Astrocyte (in vitro differentiated cells and primary cell): ENCODE data around the gene CIB2. TPM values are rescaled to one million over a fixed set of nuclear protein-coding genes. Genes with fewer than 3 reads are reported as not detected.

ENCODE experiments used
- DNase-seq: peaks from one replicate; pipeline ENCODE4 v3.0.0-alpha.2; 2010; ENCODE audit warnings: low read depth
- FAIRE-seq: peaks from 2 replicates; lab custom pipeline; 2011; peaks lifted over from hg19 to GRCh38; lab: Jason Lieb, UNC
- H2AFZ ChIP-seq: 2 replicates; pipeline ENCODE4 v1.6.0; 2012; ENCODE audit warnings: low read depth, low read length, inconsistent platforms
- H3K27ac ChIP-seq: 2 replicates; pipeline ENCODE4 v1.5.1; 2011; ENCODE audit warnings: low read depth, low read length, inconsistent platforms
- H3K27me3 ChIP-seq: 2 replicates; pipeline ENCODE4 v1.6.0; 2011; ENCODE audit warnings: low read length, inconsistent platforms; ENCODE audit not compliant: insufficient read depth
- H3K36me3 ChIP-seq: 2 replicates; pipeline ENCODE4 v1.5.1; 2011; ENCODE audit warnings: low read length, inconsistent platforms; ENCODE audit not compliant: insufficient read depth
- H3K4me1 ChIP-seq: 2 replicates; pipeline ENCODE4 v1.5.1; 2011; ENCODE audit warnings: low read length, inconsistent platforms; ENCODE audit not compliant: insufficient read depth
- H3K4me2 ChIP-seq: 2 replicates; pipeline ENCODE4 v1.6.0; 2012; ENCODE audit warnings: low read length, inconsistent platforms
- H3K4me3 ChIP-seq: 2 replicates; pipeline ENCODE4 v1.5.1; 2011; ENCODE audit warnings: low read depth, mild to moderate bottlenecking, low read length, inconsistent platforms; ENCODE audit not compliant: insufficient read depth
- H3K79me2 ChIP-seq: 2 replicates; pipeline ENCODE4 v1.6.0; 2012; ENCODE audit warnings: mild to moderate bottlenecking, low read length, inconsistent platforms; ENCODE audit not compliant: insufficient read depth
- H3K9ac ChIP-seq: 2 replicates; pipeline ENCODE4 v1.6.0; 2012; ENCODE audit warnings: mild to moderate bottlenecking, low read length, inconsistent platforms
- H3K9me3 ChIP-seq: 2 replicates; pipeline ENCODE4 v1.5.1; 2012; ENCODE audit warnings: low read depth, mild to moderate bottlenecking, low read length, inconsistent platforms; ENCODE audit not compliant: insufficient read depth
- H4K20me1 ChIP-seq: 2 replicates; pipeline ENCODE4 v1.6.0; 2012; ENCODE audit warnings: low read length, inconsistent platforms; ENCODE audit not compliant: insufficient read depth
- H3K27ac Mint-ChIP-seq: one replicate; pipeline ENCODE4 v1.8.0; 2021; ENCODE audit warnings: mild to moderate bottlenecking, mixed read lengths; ENCODE audit not compliant: unreplicated experiment
- H3K27me3 Mint-ChIP-seq: one replicate; pipeline ENCODE4 v1.8.0; 2021; ENCODE audit warnings: low read depth, mixed read lengths; ENCODE audit not compliant: unreplicated experiment
- H3K36me3 Mint-ChIP-seq: one replicate; pipeline ENCODE4 v1.8.0; 2021; ENCODE audit warnings: low read depth, mixed read lengths; ENCODE audit not compliant: unreplicated experiment
- H3K4me1 Mint-ChIP-seq: one replicate; pipeline ENCODE4 v1.8.0; 2021; ENCODE audit warnings: low read depth, mixed read lengths; ENCODE audit not compliant: unreplicated experiment
- H3K4me3 Mint-ChIP-seq: one replicate; pipeline ENCODE4 v1.8.0; 2021; ENCODE audit warnings: mild to moderate bottlenecking, moderate library complexity, mixed read lengths; ENCODE audit not compliant: unreplicated experiment
- H3K9me3 Mint-ChIP-seq: one replicate; pipeline ENCODE4 v1.8.0; 2021; ENCODE audit warnings: mild to moderate bottlenecking, mixed read lengths; ENCODE audit not compliant: unreplicated experiment
- EZH2 ChIP-seq: IDR thresholded peaks from 2 replicates; pipeline ENCODE4 v1.6.1; 2012; ENCODE audit warnings: mild to moderate bottlenecking, low read length, inconsistent platforms; ENCODE audit not compliant: insufficient read depth
- total RNA-seq: library from RNA; stranded (reverse); gene quantifications from 2 replicates; pipeline ENCODE4 v1.2.1, GENCODE V29; 2021
- TF ChIP-seq, protein P1 (sequence below): IDR thresholded peaks from 2 replicates; pipeline ENCODE4 v1.5.1; 2011; ENCODE audit warnings: low read depth, mild to moderate bottlenecking, inconsistent platforms, low read length, moderate library complexity; ENCODE audit not compliant: insufficient read depth

Gene CIB2
- total RNA-seq, 1 donor from 2014 or later, result 7.4 TPM

DNA sequence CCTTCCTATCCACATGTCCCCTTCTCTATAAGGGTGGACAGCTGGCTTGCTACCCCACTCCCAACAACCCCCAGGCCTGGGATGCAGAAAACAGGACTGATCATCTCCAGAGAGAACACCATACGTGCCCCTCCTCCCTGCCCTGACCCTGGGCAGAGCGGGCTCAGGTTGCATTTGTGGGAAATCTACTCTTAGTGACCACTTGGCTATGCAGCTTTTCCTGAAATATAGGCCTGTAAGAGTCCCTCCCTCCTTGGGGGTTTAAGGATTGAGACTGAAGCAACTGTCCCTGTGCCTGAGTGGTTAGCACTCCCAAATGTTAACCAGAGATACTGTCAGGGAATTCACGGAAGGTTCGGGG, 27.1 kb downstream of the CIB2 start:
- Histone ChIP-seq H2AFZ (no peak overlapping the region), H3K4me2 (no peak overlapping the region), H3K4me3 (no peak overlapping the region), H3K27me3 (peaks cover 2% of the 10 kb centered on the region), H3K79me2 (no peaks in the 10 kb centered on the region), H3K27ac (no peak overlapping the region), H4K20me1 (no peaks in the 10 kb centered on the region), H3K9me3 (no peaks in the 10 kb centered on the region), H3K9ac (no peak overlapping the region), H3K4me1 (peaks cover 5% of the 10 kb centered on the region), H3K36me3 (no peaks in the 10 kb centered on the region)
- H3K36me3 Mint-ChIP-seq, result peaks cover 6% of the 10 kb centered on the region
- no peak for FAIRE-seq
- peaks cover 32% of the 10 kb centered on the region for H3K27me3 Mint-ChIP-seq
- no peaks in the 10 kb centered on the region for H3K9me3 Mint-ChIP-seq
- no peak overlapping the region for H3K4me3 Mint-ChIP-seq
- DNase-seq, result no peak
- H3K27ac Mint-ChIP-seq, result no peak overlapping the region
- peaks cover 5% of the 10 kb centered on the region for H3K4me1 Mint-ChIP-seq
- TF ChIP-seq, protein P1, sequence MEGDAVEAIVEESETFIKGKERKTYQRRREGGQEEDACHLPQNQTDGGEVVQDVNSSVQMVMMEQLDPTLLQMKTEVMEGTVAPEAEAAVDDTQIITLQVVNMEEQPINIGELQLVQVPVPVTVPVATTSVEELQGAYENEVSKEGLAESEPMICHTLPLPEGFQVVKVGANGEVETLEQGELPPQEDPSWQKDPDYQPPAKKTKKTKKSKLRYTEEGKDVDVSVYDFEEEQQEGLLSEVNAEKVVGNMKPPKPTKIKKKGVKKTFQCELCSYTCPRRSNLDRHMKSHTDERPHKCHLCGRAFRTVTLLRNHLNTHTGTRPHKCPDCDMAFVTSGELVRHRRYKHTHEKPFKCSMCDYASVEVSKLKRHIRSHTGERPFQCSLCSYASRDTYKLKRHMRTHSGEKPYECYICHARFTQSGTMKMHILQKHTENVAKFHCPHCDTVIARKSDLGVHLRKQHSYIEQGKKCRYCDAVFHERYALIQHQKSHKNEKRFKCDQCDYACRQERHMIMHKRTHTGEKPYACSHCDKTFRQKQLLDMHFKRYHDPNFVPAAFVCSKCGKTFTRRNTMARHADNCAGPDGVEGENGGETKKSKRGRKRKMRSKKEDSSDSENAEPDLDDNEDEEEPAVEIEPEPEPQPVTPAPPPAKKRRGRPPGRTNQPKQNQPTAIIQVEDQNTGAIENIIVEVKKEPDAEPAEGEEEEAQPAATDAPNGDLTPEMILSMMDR, result no peak
- no peak for TF ChIP-seq EZH2

DNA sequence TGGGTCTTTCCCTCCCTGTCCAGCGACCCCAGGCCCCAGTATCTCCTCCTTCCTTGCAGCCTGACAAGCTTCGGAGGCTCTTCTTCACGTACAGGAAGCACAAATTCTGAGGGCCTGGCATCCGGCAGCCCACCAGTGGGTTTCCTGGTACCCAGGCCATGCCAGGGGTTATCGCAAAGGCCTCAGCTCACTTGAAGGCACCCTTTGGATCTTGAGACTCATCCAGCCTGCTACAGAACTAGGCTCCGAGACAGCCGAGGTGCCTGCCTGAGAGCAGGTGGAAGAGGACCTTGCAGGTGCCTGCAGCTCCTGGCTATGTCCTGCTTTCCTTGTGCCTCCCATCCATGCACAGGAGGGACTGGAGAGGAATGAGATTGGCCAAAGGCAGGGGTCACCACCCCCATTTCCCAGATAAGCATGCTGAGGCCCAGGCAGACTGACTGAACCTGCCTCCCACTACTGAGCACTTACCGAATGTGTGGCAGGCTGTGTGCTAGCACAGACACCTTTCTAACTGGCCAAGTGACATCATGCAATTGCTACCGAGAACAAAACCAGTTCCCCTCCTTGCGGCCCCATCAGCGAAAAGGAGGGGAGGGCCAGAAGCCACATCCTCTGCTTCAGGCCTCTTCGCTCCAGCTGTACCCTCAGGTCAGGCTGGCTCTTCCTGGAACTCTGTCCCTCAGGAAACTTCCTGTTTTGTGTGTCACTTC, 27.7 kb downstream of the CIB2 start:
- Histone ChIP-seq H3K4me3 (no peak overlapping the region), H3K9ac (no peak overlapping the region), H3K4me1 (peaks cover 5% of the 10 kb centered on the region), H3K27me3 (peaks cover 2% of the 10 kb centered on the region), H4K20me1 (no peaks in the 10 kb centered on the region), H3K27ac (no peak overlapping the region), H3K9me3 (no peaks in the 10 kb centered on the region), H2AFZ (no peak overlapping the region), H3K4me2 (no peak overlapping the region), H3K36me3 (no peaks in the 10 kb centered on the region), H3K79me2 (no peaks in the 10 kb centered on the region)
- H3K4me1 Mint-ChIP-seq, result peaks cover 5% of the 10 kb centered on the region
- peaks cover 28% of the 10 kb centered on the region for H3K27me3 Mint-ChIP-seq
- TF ChIP-seq EZH2, result no peak
- TF ChIP-seq, protein P1, result no peak
- DNase-seq, result no peak
- peaks cover 6% of the 10 kb centered on the region for H3K36me3 Mint-ChIP-seq
- no peak for FAIRE-seq
- no peak overlapping the region for H3K4me3 Mint-ChIP-seq
- no peak overlapping the region for H3K27ac Mint-ChIP-seq
- no peaks in the 10 kb centered on the region for H3K9me3 Mint-ChIP-seq

DNA sequence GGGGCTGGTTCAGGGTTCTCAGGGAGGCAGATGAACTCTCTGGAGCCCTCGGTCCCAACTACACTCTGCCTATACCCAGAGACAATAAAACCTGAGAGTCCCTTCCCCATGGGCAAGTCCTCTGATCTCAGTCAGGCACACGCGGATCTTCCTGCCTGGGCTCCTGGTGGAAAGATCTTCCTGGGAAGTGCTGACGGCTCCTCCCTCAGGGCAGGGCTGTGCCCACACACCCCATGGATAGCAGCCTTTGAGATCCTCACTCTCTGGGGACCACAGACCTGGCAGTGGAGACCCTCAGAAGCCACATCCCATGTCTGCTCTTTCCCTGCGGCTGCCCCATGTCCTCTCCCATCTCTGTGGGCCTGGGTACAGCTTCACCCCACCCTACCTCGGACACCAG, 28.5 kb downstream of the CIB2 start:
- Mint-ChIP-seq H3K36me3 (peaks cover 6% of the 10 kb centered on the region), H3K4me1 (peaks cover 5% of the 10 kb centered on the region), H3K9me3 (no peaks in the 10 kb centered on the region), H3K27me3 (peaks cover 28% of the 10 kb centered on the region), H3K27ac (no peak overlapping the region), H3K4me3 (no peak overlapping the region)
- no peak for DNase-seq
- no peak overlapping the region for H2AFZ ChIP-seq
- H3K79me2 ChIP-seq, result no peaks in the 10 kb centered on the region
- FAIRE-seq, result no peak
- H3K4me1 ChIP-seq, result peaks cover 5% of the 10 kb centered on the region
- no peaks in the 10 kb centered on the region for H4K20me1 ChIP-seq
- no peak for TF ChIP-seq EZH2
- TF ChIP-seq, protein P1, result no peak
- no peak overlapping the region for H3K9ac ChIP-seq
- peaks cover 2% of the 10 kb centered on the region for H3K27me3 ChIP-seq
- H3K4me3 ChIP-seq, result no peak overlapping the region
- no peak overlapping the region for H3K27ac ChIP-seq
- H3K4me2 ChIP-seq, result no peak overlapping the region
- H3K36me3 ChIP-seq, result no peaks in the 10 kb centered on the region
- H3K9me3 ChIP-seq, result no peaks in the 10 kb centered on the region
